HepG2 (cell line): ENCODE measurements around the gene B4GALT4. TPM values are rescaled to one million over a fixed set of nuclear protein-coding genes. Genes with fewer than 3 reads are reported as not detected.
"Not testable (repeated sequence)": the region's sequence is repeated elsewhere in the genome, so short reads cannot be mapped to it uniquely, and the experiment has no call there.

ENCODE experiments used
- ATAC-seq: fragments of 200-7000 bp; cut with Tn5 transposase; 3 replicates; pipeline ENCODE4 v1.9.1; 2020; ENCODE audit warnings: mild to moderate bottlenecking, moderate library complexity
- BruUV-seq: library from RNA; stranded (reverse); fragments of 400-500 nt; replicated peaks from 2 replicates; lab custom pipeline; 2021; lab: Mats Ljungman, UMichigan
- CTCF ChIA-PET: fragments of 300-600 bp; formaldehyde crosslinking; extraction: SDS; loops from one replicate; lab custom pipeline; 2021; ENCODE audit warnings: low total read pairs, inconsistent platforms, low intra/inter-chr PET ratio; lab: Yijun Ruan, JAX
- POLR2A ChIA-PET: fragments of 350-600 bp; sonication (Branson Sonifier 250); formaldehyde crosslinking; loops from one replicate; lab custom pipeline; 2020; ENCODE audit warnings: antibody characterized with exemption, inconsistent platforms; lab: Yijun Ruan, JAX
- DNase-seq: peaks from one replicate; pipeline ENCODE4 v3.0.0-alpha.2; 2015; ENCODE audit warnings: low spot score
- FAIRE-seq: peaks from 3 replicates; lab custom pipeline; 2011; peaks lifted over from hg19 to GRCh38; lab: Jason Lieb, UNC
- H2AFZ ChIP-seq: one replicate; pipeline ENCODE4 v1.6.1; 2011; ENCODE audit warnings: low read length, inconsistent platforms
- H3K27ac ChIP-seq: fragments of 300-600 bp; 3 replicates; pipeline ENCODE4 v1.8.0; 2011; ENCODE audit warnings: mixed run types, mild to moderate bottlenecking, mixed read lengths, low read length, inconsistent platforms; ENCODE audit not compliant: insufficient read depth; ENCODE audit errors: extremely low read length
- H3K27me3 ChIP-seq, 2 experiments: fragments of 200-600 bp in 1 of 2; 2 replicates in 1 of 2; 3 replicates in 1 of 2; pipeline versions ENCODE4 v1.6.0 to v1.8.0; 2011; ENCODE audit warnings: low read length in 2 of 2, mild to moderate bottlenecking in 2 of 2, moderate library complexity in 2 of 2, inconsistent platforms in 1 of 2; ENCODE audit not compliant: insufficient read depth in 2 of 2, control insufficient read depth in 1 of 2
- H3K36me3 ChIP-seq, 2 experiments: fragments of 200-600 bp in 1 of 2; replicated peaks in 1 of 2; 2 replicates in 1 of 2; 3 replicates in 1 of 2; pipeline versions ENCODE4 v1.5.1 to v1.8.0; 2011; ENCODE audit warnings: low read length in 2 of 2, inconsistent platforms in 1 of 2; ENCODE audit not compliant: insufficient read depth in 2 of 2, control insufficient read depth in 1 of 2
- H3K4me1 ChIP-seq: 2 replicates; pipeline ENCODE4 v1.5.1; 2012; ENCODE audit warnings: low read length, inconsistent platforms; ENCODE audit not compliant: insufficient read depth
- H3K4me2 ChIP-seq: 2 replicates; pipeline ENCODE4 v1.6.0; 2011; ENCODE audit warnings: low read depth, low read length, inconsistent platforms
- H3K4me3 ChIP-seq, 3 experiments: fragments of 200-600 bp in 1 of 3; sonication (generic), shearing (Covaris generic) in 1 of 3; replicated peaks in 1 of 3; 2 replicates each; pipeline ENCODE4 v1.5.1; 2011 to 2016; ENCODE audit warnings: low read length in 3 of 3, inconsistent platforms in 2 of 3, low read depth in 2 of 3, mild to moderate bottlenecking in 2 of 3, control low read depth in 1 of 3, mixed read lengths in 1 of 3; ENCODE audit not compliant: insufficient read depth in 1 of 3
- H3K79me2 ChIP-seq: one replicate; pipeline ENCODE4 v1.6.1; 2011; ENCODE audit warnings: low read length, inconsistent platforms; ENCODE audit not compliant: insufficient read depth
- H3K9ac ChIP-seq: 2 replicates; pipeline ENCODE4 v1.6.0; 2011; ENCODE audit warnings: mild to moderate bottlenecking, low read depth, low read length, inconsistent platforms; ENCODE audit not compliant: insufficient read depth
- H3K9me3 ChIP-seq: 2 replicates; pipeline ENCODE4 v1.5.1; 2012; ENCODE audit warnings: mild to moderate bottlenecking, low read length
- H4K20me1 ChIP-seq: 2 replicates; pipeline ENCODE4 v1.6.0; 2011; ENCODE audit warnings: inconsistent platforms, mild to moderate bottlenecking, low read length, moderate library complexity; ENCODE audit not compliant: insufficient read depth
- ARNT ChIP-seq: fragments of 450-650 bp; IDR thresholded peaks from 2 replicates; pipeline ENCODE4 v1.6.1; 2017
- BHLHE40 ChIP-seq: IDR thresholded peaks from 2 replicates; pipeline ENCODE4 v1.6.1; 2011; ENCODE audit warnings: low read length, improper control_type of control experiment
- ISL2 ChIP-seq: sonication (generic); formaldehyde crosslinking; IDR thresholded peaks from 2 replicates; pipeline ENCODE4 v1.5.0; 2020; ENCODE audit warnings: missing genetic modification reagents
- MAFF ChIP-seq: IDR thresholded peaks from 2 replicates; pipeline ENCODE4 v1.6.1; 2011; ENCODE audit warnings: low read depth, low read length, improper control_type of control experiment
- MAFK ChIP-seq, 2 experiments: IDR thresholded peaks in 1 of 2; conservative IDR thresholded peaks in 1 of 2; 2 replicates each; pipeline ENCODE4 v1.6.1; 2011; ENCODE audit warnings: improper control_type of control experiment in 2 of 2, low read length in 2 of 2
- PHB2 ChIP-seq: fragments of 450-650 bp; IDR thresholded peaks from 2 replicates; pipeline ENCODE4 v1.6.1; 2018; ENCODE audit not compliant: partially characterized antibody
- PPARG ChIP-seq: conservative IDR thresholded peaks from 2 replicates; pipeline ENCODE4 v1.6.1; 2016; ENCODE audit warnings: missing biosample characterization, missing genetic modification reagents
- TP53 ChIP-seq: sonication (generic); formaldehyde crosslinking; conservative IDR thresholded peaks from 2 replicates; pipeline ENCODE4 v1.4.0; 2020; ENCODE audit warnings: missing genetic modification reagents
- ZNF513 ChIP-seq: sonication (generic); formaldehyde crosslinking; conservative IDR thresholded peaks from 2 replicates; pipeline ENCODE4 v1.5.0; 2020; ENCODE audit warnings: missing genetic modification reagents
- ZNF746 ChIP-seq: sonication (generic); formaldehyde crosslinking; IDR thresholded peaks from 2 replicates; pipeline ENCODE4 v1.8.0; 2022; ENCODE audit warnings: mild to moderate bottlenecking, missing genetic modification reagents
- WGBS: methylation state at CpG from one replicate; pipeline ENCODE4 v1.1.6; 2017; ENCODE audit warnings: low lambda C conversion rate; 5-methylcytosine and 5-hydroxymethylcytosine counted together
- in situ Hi-C: cut with HindIII; loops from 2 replicates; pipeline ENCODE4 v1.10.0; 2017; ENCODE audit warnings: low pct_unique_long_range_greater_than_20kb; ENCODE audit not compliant: extremely low pct_ligation_motif_present
- intact Hi-C: fragments of 100-400 bp; cut with micrococcal nuclease; formaldehyde crosslinking; loops from one replicate; pipeline ENCODE4 v1.10.0; 2022; ENCODE audit not compliant: unreplicated experiment
- polyA plus RNA-seq, 8 experiments: library from polyadenylated mRNA; depleted of rRNA in 3 of 8; stranded (reverse) in 7 of 8; unstranded in 1 of 8; fragments of >200 nt; fragmentation: Illumina TruSeq in 4 of 8; extraction: Trizol in 4 of 8; gene quantifications; 2 replicates each; pipeline versions ENCODE4 v1.2.1 to v1.2.3, GENCODE V29; 2011 to 2016; ENCODE audit warnings: low read depth in 4 of 8, missing spikeins in 1 of 8, mixed read lengths in 1 of 8; ENCODE audit not compliant: insufficient read depth in 1 of 8
- total RNA-seq, 5 experiments: library from RNA; depleted of rRNA; stranded (reverse); fragments of >200 nt; fragmentation: Illumina TruSeq; extraction: Trizol; gene quantifications; 2 replicates each; pipeline ENCODE4 v1.2.3, GENCODE V29; 2016; ENCODE audit warnings: low read depth in 1 of 5

B4GALT4 gene
- total and polyA plus RNA-seq, 2 of the 13 experiments (the other 11 are each of a cell fraction or from before 2014, with no cell fraction given), result 16.9 to 29.0 TPM

DNA sequence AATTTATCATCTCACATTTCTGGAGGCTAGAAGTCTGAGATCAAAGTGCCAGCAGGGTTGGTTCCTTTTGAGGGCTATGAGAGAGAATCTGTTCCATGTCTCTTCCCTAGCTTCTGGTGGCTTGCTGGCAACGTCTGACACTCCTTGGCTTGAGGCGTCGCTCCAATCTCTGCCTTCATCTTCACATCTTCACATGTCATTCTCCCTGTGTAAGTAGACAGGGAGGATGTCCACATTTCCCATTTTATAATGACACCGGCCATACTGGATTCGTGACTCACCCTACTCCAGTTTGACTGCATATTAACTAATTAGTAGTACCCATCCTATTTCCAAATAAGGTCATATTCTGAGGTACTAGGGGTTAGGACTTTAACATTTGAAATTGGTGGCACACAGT, 36.0 kb upstream of the B4GALT4 start:
- Histone ChIP-seq H4K20me1 (no peaks in the 10 kb centered on the region), H3K4me1 (no peaks in the 10 kb centered on the region), H3K4me2 (no peak overlapping the region), H2AFZ (no peak overlapping the region), H3K36me3 (no peaks in the 10 kb centered on the region), H3K4me3 (no peak overlapping the region), H3K79me2 (no peaks in the 10 kb centered on the region), H3K9me3 (no peaks in the 10 kb centered on the region), H3K27me3 (no peaks in the 10 kb centered on the region; a peak in 1 of 5 replicates), H3K27ac (no peak overlapping the region), H3K9ac (no peak overlapping the region)
- ChIA-PET POLR2A (no interaction called here), CTCF (no interaction called here)
- WGBS, result 55% methylated on average over 5 of the region's 5 CpGs
- intact Hi-C loops (no loop called here), in situ Hi-C loops (no loop called here)
- FAIRE-seq (no peak), ATAC-seq (no peak), DNase-seq (no peak)
- BruUV-seq, result no TSS peak
- TF ChIP-seq ZNF746 (CRISPR knock-in tag), result no peak
- TF ChIP-seq BHLHE40, result no peak
- no peak for TF ChIP-seq ARNT
- TF ChIP-seq ISL2, result no peak
- no peak for TF ChIP-seq ZNF513 (CRISPR knock-in tag)
- TF ChIP-seq TP53 (CRISPR knock-in tag), result no peak
- TF ChIP-seq PHB2, result no peak
- no peak for TF ChIP-seq PPARG (CRISPR knock-in tag)

GRCh38 chr3:119270212-119270611, 29.5 kb upstream of the B4GALT4 start:
- POLR2A ChIA-PET, intact Hi-C loops, H3K27ac ChIP-seq, FAIRE-seq, ATAC-seq, H3K4me3 ChIP-seq, H3K36me3 ChIP-seq, H3K4me1 ChIP-seq, H3K4me2 ChIP-seq, H3K9me3 ChIP-seq, H3K9ac ChIP-seq, CTCF ChIA-PET, BruUV-seq, H2AFZ ChIP-seq, in situ Hi-C loops, H3K79me2 ChIP-seq, DNase-seq, H4K20me1 ChIP-seq, H3K27me3 ChIP-seq: not testable (repeated sequence)
- TF ChIP-seq MAFF (peak; percentile 41), MAFK (conservative IDR thresholded peaks at IDR 0.05 in 1 of 2, IDR thresholded peaks at IDR 0.05 in 1 of 2; ENCODE audit: low read length in 2 of 2) (peak; percentile 12 to 68; a peak in 2 of 4 replicates)
- 2% methylated on average over 2 of the region's 2 CpGs for WGBS
